GM18907 (cell line): ENCODE measurements around the gene CTSE.

ENCODE experiments used
- ATAC-seq: cut with Tn5 transposase; IDR thresholded peaks from one replicate; pipeline ENCODE4 v1.9.1; 2021; ENCODE audit warnings: mild to moderate bottlenecking, moderate library complexity; ENCODE audit not compliant: unreplicated experiment

CTSE gene

DNA sequence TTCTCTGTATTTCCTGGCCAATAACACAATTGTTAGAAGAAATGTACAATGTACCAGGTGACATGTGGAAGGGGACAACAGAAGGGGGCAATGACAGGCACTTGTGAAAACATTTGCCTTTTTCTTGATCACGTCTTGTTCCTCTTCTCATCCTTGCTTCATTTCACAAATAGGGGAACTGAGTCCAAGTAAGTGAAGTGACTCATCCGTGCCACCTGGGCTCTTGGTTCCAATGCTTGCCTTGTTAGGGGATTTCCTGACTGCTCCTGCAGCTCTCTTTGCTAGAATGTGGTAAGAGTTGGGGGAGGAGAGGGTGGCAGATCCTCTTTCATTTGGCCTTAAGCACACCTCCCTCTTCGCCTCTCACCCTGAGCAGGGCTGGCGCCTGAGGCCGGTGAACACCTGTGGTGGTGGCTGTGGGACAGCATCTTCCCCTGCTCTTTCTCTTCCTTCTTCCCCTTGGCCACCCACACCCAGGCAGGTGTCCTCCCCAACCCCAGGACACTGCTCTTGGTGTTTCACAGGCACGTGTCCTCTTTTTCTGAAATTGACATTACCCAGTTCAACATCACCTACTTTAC is 27.1 kb upstream of the CTSE start:
- ATAC-seq, result peak; percentile 86

DNA sequence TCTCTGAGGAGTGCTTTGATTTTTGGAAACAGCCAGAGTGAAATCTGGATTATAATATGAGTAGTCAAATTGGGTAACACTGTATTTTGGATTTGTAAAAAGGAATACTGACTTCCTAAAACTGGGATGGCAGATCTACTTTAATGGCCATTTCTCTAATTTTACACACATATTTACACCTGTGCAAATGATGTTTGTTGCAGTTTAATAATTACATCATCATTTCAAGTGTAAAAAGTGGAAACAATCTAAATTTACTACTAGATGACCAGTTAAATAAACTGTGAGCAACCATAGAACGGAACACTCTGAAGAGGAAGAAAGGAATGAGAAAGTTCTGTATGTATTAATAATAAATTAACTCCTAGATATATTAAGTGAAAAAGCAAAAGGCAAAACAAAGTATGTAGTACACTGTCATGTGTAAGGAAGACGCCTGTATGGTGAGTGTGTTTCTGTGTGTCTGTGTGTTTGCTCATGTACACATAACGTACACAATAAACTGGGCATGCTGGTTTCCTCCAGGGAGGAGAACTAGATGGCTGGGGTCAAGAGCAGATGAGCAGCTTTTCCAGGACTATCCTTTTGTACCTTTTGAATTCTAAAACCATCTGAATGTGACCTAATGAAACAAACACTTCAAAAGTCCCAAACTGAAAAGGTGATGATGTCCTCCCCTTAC is 26.4 kb upstream of the CTSE start:
- no peak for ATAC-seq

DNA sequence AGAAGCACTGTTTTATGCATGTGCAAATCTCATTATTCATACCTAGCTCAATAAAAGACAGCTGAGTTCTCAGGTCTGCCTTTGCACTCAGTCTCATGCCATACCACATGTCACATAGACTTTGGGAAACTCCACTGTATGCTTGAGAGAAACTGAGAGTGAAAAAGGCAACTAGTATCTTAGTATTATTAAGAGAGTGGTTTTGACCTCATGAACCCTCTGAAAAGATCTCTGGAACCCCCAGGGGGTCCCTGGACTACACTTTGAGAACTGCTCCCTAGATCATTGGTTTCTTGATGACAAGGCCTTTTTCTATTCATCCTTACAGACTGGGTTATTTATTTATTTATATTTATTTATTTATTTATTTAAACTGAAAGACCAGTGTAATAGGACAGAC is 25.6 kb upstream of the CTSE start:
- peak; percentile 46 for ATAC-seq

DNA sequence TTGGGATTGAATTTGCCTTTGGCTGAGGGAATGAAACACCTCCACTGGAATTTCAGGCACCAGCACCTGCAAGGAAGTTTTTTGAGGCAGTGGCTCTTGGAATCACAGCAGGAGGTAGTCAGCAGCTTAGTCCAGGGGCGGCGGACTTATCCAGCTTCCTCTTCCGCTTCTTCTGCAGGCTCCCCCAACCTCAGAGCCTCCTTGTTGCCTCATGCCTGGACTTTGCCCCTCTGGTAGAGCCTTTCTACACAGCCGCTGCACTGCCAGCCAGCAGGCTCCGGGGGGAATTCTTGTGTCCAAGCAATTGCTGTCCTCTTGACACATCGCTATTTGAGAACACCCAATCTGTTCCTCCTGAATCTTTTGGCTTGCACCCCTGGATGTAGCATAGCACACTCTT is 24.9 kb upstream of the CTSE start:
- no peak for ATAC-seq

DNA sequence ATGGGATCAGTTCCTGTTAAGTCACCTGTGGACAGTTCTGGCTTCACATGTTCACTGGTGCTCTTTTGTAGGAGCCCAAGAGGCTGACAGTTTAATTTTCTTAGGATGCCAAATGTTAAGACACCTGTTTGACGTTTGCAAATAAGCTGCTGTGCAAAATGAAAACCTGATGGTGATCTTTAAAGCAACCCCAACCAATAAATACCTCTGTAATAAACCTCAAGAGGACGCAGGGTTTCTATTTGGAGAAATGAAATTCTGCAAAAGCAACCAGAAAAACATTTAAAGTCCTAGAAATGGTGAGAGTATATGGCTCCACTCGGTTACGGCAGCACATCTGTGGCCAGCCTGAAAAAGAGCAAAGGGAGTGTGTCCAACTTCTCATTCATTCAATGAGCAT is 23.6 kb upstream of the CTSE start:
- ATAC-seq, result no peak

DNA sequence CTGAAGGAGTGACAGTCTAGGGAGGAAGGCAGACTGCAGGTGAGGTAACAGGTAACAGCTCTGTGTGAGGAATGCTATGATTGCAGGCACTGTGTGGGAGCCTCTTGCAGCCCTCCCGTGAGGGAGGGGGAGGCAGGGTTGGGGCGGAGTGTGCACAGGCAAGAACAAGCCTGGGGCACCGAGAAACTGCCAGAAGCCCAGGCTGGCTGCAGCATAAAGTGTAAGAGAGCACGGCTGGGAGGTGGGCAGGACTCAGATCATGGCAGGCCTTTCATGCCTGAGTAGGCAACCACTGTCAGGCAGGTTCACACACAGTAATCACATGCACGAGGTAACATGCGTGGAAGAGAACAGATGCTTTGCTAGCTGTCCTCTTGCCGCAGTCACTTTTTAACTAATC is 17.9 kb upstream of the CTSE start:
- peak; percentile 75 for ATAC-seq

DNA sequence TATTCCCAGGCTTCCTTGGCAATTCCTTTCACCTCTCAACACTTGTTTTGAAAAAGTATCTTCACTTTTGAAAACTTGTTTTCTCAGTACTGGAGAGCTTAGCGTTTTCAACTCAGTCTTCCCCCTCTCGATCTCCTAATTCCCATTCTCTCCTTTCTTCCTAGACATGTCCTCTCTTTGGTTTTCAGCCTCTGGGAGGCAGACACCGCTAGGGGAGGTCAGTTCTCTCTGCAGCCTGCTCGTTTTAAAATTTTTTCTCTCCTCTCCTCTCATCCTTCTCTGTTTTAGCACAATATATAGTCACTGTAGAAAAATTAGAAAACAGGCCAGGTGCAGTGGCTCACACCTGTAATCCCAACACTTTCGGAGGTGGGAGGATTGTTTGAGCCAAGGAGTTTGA is 16.6 kb upstream of the CTSE start:
- no peak for ATAC-seq

DNA sequence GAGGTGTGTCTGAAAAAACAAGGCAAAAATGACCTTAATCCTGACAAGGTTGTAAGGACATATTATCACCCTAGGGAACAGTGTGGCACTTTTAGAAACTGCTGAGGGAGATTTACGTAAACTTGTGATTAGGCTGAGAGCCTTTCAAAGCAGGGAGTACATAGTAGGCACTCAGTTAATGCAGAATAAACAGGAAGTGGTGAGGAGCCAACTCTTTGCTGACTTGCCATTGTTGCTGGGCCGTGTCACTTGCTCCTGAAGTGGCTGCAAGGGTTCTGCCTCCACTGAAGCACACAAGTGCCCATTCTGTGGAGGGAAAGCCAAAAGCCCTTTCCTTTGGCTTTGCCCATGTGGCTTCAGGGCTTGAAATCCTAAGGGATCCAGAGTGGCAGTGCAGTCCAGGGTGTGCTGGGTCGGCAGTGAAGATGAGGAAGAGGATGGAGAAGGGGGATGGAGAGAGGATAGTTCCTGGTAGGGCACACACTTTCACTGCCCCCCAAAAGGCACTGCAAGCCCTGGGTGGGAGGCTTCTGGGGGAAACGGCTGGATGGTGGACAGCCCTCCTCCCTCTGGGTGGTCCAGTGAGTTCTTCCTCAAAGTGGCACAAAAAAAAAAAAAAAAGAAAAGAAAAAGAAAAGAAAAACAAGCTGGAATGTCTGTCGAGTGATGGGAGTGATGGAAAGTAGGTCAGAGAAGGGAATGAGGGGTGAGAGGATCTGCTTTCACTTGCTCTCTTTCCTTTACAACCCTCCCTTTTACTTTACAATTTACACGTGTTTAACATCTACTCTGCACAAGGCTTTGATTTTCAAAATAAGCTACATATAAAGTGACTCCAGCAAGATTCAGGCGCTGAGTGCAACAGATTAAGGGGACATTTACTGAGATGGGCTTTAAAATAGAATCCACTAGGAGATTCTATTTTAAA is 15.6 kb upstream of the CTSE start:
- ATAC-seq, result no peak

DNA sequence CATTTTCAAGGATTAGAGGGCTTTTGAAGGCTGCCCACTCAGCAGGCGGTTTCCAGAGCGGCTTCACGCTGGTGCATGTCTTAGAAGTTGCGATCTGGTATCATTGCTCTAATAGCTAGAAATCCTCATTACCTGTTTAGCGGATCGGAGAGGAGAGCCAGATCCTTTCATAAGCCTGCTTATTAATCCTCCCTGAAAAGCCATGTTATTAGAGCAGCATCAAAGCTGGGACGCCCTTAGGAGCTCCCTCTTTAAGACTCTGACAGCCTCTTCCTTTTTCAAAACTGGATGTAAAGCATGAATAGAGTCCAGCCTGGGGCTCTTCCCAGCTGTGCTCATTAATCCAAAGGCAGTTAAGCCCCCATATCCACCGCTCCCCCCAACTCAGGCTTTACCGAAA is 13.9 kb upstream of the CTSE start:
- no peak for ATAC-seq

DNA sequence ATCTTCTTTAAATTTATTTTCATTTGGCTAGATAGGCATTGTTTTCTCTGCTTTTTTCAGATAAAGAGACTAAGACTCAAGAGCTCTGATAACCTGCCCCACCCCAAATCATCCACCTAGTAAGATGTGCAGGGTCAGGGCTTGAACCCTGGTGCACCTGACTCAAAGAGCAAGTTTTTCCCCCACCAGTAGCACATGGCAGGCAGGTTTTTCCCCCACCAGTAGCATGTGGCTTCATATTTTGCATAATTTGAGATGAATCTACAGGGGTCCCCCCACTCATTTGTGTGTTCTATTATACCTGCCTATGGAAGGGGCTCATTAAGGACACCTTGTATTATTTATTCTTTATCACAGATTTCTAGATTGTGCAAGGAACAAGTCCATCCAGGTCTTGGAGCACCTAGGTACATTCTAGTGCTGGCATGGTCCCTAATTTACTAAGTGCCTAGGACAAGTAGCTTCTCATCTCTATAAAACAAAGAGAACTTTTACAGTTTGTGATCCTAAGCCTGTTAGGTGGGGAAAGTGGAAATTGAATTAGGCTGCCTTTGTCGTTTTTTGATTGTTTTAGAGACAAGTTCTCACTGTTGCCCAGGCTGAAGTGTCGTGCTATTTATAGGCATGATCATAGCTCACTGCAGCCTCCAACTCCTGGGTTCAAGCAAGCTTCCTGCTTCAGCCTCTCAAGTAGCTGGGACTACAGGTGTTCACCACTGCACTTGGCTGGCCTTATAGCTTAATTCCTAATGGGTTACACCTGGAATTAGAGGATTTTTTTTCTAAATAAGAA is 13.2 kb upstream of the CTSE start:
- ATAC-seq, result no peak

DNA sequence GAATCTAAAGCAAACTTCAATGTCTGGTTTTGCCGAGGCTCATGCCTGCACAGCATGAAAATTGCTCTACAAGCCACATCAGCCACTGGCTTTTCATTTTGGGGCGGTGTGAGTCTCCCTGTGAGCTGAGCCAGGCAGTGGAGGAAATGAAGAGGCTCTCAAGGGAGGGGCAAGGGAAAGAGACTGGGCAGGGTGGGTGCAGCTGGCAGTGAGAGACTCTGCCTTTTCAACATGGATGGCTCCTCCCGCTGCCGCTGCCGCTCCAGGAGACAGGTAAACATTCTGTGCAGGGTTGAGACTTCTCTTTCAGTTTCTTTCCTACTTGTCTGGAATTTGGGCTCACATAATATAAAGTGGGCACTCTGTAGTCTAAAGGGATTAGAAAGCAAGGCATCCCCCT is 11.3 kb upstream of the CTSE start:
- no peak for ATAC-seq

DNA sequence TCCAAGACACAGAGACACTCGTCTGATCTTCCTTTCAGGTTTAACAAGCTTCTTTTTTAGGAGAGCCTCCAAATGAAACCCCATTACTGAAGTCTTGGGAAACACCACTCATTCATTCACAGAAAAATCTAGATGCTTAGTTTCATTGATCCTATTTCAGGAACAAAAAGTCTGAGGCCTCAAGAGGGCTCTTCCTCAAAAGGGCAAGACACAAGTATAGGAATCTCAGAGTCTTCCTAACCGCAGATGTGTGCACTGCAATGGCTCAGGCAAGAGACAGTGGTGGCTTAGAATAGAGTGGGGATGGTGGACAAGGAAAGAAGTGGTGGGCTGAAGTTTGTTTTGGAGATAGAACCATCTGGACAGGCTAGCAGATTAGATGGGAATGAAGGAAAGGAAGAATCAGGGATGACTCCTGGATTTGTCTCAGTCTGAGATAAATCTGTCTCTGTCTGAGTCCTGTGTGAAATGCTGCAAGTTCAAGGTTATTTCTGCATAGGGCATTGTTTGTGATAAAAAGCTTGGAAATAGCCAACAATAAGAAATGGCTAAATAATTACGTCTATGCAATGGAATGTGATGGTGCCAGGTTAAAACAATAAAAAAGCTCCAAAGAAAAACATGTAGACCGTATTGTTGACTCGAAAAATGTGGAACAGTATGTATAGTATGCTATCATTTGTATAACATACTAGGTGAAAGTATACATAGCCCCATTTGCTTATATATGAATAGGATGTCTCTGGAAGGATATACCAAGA is 8.9 kb upstream of the CTSE start:
- ATAC-seq, result no peak

DNA sequence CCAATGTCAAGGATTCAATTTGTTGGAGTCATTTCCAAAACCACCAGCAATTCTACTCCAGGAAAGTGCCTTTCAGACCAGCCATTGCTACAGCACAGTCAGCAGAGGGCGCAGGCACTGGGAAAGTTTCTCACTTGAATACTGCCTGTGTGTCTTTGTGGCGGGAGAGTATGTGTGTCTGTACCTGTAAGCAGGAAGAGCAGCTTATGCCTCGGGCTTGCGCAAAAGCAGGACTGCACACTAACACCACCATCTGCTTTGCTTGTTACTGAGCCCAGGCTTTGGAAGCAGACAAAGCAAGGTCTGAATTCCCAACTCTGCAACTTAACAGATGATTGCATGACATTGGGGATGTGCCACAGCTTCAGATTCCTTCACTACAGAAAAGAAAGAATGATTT is 7.0 kb upstream of the CTSE start:
- ATAC-seq, result peak; percentile 78

DNA sequence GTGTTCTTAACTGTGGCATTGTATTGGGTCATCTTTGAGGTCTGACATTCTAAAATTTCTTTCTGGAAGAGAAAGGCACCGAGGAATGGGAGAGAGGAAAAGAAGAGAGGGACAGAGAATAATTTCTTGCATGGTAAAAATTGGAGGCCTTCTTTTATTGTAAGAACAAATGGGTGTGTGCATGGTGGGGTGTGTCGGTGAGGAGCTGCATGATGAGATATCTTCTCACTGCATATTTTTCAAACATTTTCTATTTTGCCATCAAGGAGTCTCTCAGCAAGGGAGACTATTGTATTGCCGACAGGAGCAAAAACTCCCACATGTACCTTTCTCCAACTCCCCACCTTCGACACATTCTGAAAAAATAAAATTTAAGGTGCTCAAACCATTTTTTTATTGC is 6.5 kb upstream of the CTSE start:
- ATAC-seq, result no peak

DNA sequence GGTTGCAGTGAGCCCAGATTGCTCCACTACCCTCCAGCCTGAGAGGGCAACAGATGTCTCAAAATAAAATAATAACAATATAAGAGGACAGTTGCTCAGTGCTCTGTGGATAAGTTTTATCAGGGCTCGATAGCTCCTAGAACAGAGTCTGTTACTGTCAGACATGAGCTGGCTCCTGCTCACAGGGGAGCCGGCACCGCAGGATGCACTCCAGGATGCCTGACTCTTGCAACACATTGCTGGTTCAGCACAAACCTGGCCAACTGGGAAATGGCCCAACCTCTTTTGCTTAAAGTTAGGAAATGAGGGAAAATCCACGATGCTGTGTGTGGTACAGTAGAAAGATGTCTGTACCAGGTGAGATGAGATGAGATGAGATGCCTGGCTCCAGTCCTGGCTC is 5.8 kb upstream of the CTSE start:
- no peak for ATAC-seq

DNA sequence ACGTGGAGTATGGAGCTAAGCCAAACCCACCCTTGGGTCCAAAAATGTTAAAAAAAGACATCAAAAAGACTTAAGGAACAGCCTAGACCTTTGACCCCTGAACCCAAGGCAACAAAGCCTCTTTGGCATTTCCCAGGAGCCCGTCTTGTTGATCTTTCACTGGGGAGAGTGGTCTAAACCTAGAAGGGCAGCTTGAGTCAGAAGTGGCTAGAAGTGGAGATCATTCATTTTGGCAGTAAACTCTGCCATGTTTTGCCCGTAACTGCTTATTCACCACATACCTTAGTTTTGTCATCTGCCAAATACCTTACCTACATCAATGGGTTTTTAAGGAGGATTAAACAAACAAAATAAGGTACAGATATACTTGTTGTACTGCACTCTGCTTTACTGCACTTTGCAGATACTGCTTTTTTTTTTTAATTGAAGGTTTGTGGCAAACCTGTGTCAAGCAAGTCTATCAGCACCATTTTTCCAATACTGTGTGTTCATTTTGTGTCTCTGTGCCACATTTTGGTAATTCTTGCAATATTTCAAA is 1.7 kb upstream of the CTSE start:
- ATAC-seq, result no peak

DNA sequence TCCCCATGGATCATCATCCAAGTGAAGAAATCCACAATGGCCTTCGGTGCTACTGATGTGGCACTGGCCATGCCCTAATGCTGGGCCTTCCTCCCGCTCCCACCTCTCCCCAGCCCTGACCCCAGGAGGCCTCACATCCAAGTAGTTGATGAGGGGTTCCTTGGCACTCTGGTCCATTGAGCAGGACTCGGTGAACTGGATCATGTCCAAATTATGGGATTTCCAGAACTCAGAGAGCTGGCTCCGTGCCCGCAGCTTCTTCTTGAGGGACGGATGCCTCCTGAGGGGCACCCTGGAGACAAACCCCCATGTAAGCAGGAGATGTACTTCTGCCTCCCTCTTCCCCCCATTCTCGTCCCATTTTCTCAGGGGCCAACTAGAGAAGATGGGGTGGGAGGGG is 929 bp downstream of the CTSE start:
- ATAC-seq, result no peak

DNA sequence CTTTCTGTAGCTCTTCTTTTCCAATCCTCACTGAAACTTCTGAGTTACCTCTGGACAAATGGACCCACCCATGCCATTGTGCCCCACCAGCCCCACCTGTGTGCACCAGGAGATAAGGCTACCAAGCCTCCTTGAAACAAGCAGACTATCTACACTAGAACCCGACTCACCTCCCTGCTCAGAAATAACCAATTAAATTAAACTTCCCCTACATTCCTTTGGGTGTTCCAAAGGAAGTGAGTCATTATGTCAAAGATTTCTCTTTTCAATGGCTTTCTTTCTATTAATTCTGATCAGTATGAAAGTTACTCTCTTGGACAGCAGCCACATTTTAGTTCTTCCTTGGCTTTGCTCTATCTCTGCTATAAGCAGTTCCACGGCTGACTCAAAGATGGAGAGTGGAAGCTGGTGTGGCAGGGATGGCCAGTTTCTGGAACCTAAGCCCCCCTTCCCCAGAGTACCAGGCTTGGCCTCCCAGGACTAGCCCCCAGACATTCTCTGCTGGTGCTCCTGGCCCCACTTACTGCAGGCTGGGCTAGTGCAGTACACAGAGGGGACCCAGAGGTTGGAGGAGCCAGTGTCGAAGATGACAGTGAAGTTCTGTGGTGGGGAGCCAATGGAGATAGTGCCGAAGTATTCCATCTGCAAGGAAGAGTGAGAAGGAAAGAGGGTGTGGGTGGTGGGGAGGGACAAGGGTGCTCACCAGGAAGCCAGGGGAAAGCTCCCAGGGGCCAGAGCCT is 1.9 kb downstream of the CTSE start:
- ATAC-seq, result no peak

DNA sequence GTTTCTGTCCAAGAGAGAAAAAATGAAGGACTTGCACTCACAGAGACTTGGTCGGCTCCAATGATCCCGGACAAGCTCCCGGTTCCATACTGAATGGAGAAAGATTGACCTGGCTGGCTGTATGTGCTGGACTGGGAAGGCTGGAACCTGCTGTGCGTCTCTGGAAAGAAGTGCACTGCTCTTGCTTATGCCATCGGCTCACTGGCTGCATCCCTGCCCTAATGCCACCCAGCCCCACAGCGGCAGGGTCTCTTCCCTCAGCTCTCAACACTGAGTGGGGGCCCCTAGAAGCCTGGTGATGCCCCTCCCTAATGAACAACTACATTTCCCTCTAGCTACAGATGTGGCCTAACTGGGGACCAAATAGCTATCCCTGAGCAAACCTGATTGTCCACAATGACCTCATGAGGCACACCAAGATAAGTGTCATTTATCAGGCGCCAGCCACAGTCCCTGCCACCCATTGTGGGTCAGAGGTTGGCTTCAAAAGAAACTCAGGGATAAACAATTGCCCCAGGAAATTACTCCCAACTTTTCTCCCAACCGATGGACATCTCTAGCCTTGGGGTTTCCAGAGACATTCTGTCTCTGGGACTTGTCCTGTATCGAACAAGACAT is 2.6 kb downstream of the CTSE start:
- no peak for ATAC-seq
